ENCODE data around the gene MPDU1. TPM values are rescaled to one million over a fixed set of nuclear protein-coding genes. Genes with fewer than 3 reads are reported as not detected.

MPDU1 gene
- polyA plus RNA-seq (2011; rRNA removed) (142 and 174 TPM in 2 replicates), polyA minus RNA-seq (2011; rRNA and poly(A)+ RNA removed) (32.9 and 94.4 TPM in 2 replicates)

DNA sequence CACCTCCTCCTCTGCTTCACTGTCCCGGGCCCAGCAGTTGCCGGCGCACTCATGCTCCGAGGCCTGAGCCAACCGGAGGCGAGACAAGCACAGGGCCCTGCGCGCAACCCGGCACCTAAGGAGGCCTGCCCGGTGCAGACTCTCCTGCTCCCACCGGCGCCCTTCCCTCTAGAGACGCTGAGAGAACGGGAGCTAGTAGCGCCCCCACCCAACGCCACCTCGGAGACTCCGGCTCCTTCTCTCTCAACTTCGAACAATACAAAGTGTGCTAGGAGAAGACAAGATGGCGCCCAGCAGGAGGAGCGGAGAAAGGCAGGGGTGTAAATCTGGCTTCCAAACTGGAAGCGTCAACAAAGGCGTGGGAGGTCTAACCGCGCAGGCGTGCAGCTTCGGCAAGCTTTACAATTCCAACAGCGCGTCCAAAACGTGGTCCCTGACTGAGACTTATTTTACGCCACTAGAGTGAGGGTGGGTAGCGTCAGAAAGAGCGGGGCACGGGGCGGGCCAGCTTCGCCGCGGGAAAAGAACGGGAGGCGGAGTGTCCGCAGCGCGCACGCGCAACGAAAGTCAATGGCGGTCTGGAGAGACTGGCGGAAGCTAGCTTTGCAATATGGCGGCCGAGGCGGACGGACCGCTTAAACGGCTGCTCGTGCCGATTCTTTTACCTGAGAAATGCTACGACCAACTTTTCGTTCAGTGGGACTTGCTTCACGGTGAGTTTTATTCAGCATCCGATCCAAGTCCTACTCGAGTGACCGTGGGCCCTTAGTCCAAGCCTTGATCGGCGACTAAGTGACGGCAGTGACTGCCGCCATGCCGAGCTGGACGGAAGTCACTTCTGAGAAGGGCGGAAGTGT lies at the start of gene MPDU1:
Gene MPDU1, plus strand, starts transcription at position 600 of the 857 bp plus-strand sequence. Its CDS starts 11 bp downstream, at position 611.
- Histone ChIP-seq H3K4me3 (ENCODE audit: low read depth, low read length) (peak within 1 kb of the TSS; percentile 71), H3K36me3 (ENCODE audit: control insufficient read depth, insufficient read depth, low read length) (peaks cover 6% of the 10 kb centered on the region), H3K27me3 (ENCODE audit: control insufficient read depth, insufficient read depth, low read length) (no peaks in the 10 kb centered on the region)
- ChIA-PET CTCF (interaction anchor here (0.7 to 1.7 kb wide), 6 partner anchors 9 to 104 kb away, joined by 3 to 8 read pairs (median 6); partner anchors contain the start of genes FXR2 and SENP3), POLR2A (interaction anchor here (0.5 to 1.1 kb wide), 4 partner anchors 10 to 407 kb away, joined by 3 to 16 read pairs (median 5); partner anchors contain the start of gene POLR2A)
- peak; percentile 87 for DNase-seq (ENCODE audit: low read depth)
- TF ChIP-seq CTCF (IDR thresholded peaks at IDR 0.05; ENCODE audit: insufficient read depth, low read depth, low read length) = no peak

DNA sequence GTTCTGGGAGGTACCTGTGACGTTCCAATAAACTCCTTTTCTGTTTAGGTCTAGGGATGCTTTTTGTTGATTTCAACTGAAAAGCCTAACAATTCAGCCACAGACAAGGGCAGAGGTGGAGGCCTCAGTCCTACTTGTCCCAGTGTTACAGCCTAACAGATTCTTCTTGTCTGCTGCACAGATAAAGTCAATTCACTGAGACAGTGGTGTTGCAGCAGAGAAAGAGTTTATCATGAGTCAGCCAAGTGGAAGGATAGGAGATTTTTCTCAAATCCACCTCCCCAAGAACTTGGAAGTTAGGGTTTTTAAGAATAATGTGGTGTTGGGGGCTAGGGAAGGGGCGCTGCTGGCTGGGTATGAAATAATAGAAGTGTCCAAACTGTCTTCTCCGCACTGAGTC lies 45.6 kb upstream of the MPDU1 start:
- Histone ChIP-seq H3K27me3 (ENCODE audit: control insufficient read depth, insufficient read depth, low read length) (peaks cover 2% of the 10 kb centered on the region; the same call in 1 of the 2 replicates), H3K4me3 (ENCODE audit: low read depth, low read length) (no peak overlapping the region), H3K36me3 (ENCODE audit: control insufficient read depth, insufficient read depth, low read length) (no peaks in the 10 kb centered on the region)
- ChIA-PET POLR2A (no interaction called here), CTCF (no interaction called here)
- DNase-seq (ENCODE audit: low read depth) = no peak
- no peak for TF ChIP-seq CTCF (IDR thresholded peaks at IDR 0.05; ENCODE audit: insufficient read depth, low read depth, low read length)

- no peak for TF ChIP-seq CTCF (IDR thresholded peaks at IDR 0.05; ENCODE audit: insufficient read depth, low read depth, low read length)
- ChIA-PET CTCF (no interaction called here), POLR2A (no interaction called here)
- no peak overlapping the region for H3K4me3 ChIP-seq (ENCODE audit: low read depth, low read length)
- H3K36me3 ChIP-seq (ENCODE audit: control insufficient read depth, insufficient read depth, low read length) = no peaks in the 10 kb centered on the region
- DNase-seq (ENCODE audit: low read depth) = no peak
- H3K27me3 ChIP-seq (ENCODE audit: control insufficient read depth, insufficient read depth, low read length) = peaks cover 2% of the 10 kb centered on the region; the same call in 1 of the 2 replicates
Observed at GRCh38 chr17:7538891-7539545, 44.6 kb upstream of the MPDU1 start.

DNA sequence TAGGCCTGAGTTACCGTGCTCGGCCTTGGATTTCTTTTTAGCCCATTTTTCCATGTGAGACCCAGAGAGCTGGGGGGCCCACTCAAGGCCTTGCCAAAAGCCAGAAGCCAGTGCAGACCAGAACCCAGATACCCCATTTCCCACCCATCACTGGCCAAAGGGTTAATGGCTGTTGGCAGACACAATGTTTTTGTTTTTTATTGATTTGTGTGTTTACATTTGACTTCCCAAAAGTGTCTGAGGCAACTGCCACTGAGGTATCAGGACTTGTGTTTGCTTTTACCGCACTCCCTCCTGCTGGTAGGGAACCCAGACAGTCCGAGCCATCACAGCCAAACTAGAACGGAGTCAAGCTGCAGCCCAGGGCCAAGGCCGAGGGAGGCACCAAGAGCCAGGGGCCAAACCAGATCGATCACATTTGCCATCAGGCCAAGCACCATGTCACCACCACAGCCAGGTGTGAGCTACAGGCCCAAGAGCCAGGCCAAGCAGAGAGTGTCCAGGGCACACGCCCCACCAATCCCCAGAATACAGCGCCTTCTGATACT lies 42.5 kb upstream of the MPDU1 start:
- Histone ChIP-seq H3K4me3 (ENCODE audit: low read depth, low read length) (no peak overlapping the region), H3K27me3 (ENCODE audit: control insufficient read depth, insufficient read depth, low read length) (peaks cover 2% of the 10 kb centered on the region; the same call in 1 of the 2 replicates), H3K36me3 (ENCODE audit: control insufficient read depth, insufficient read depth, low read length) (no peaks in the 10 kb centered on the region)
- ChIA-PET POLR2A (no interaction called here), CTCF (interaction anchor here (1.0 to 1.6 kb wide), 2 partner anchors 18 to 20 kb away, joined by 3 to 6 read pairs; no protein-coding TSS in a partner anchor)
- no peak for TF ChIP-seq CTCF (IDR thresholded peaks at IDR 0.05; ENCODE audit: insufficient read depth, low read depth, low read length)
- DNase-seq (ENCODE audit: low read depth) = no peak

GRCh38 chr17:7544911-7545310 lies 38.7 kb upstream of the MPDU1 start:
- no peak for TF ChIP-seq CTCF (IDR thresholded peaks at IDR 0.05; ENCODE audit: insufficient read depth, low read depth, low read length)

More at GRCh38 chr17:7544911-7545310, 38.7 kb upstream of the MPDU1 start:
- DNase-seq (ENCODE audit: low read depth) = no peak
- Histone ChIP-seq H3K4me3 (ENCODE audit: low read depth, low read length) (no peak overlapping the region), H3K36me3 (ENCODE audit: control insufficient read depth, insufficient read depth, low read length) (no peaks in the 10 kb centered on the region), H3K27me3 (ENCODE audit: control insufficient read depth, insufficient read depth, low read length) (peaks cover 2% of the 10 kb centered on the region; the same call in 1 of the 2 replicates)
- POLR2A ChIA-PET = no interaction called here
- CTCF ChIA-PET = no interaction called here
